Dendritic cell treated with granulocyte-macrophage colony-stimulating factor and Interleukin-4, amounts not matched to agents 40 ng/mL and 50 ng/mL, for 4 days (primary cell): Measurements from ENCODE around the gene PTPRJ.

Source experiments
- H3K27ac Mint-ChIP-seq: one replicate; pipeline ENCODE4 v1.8.0; 2022; ENCODE audit warnings: mild to moderate bottlenecking, mixed read lengths
- H3K27me3 Mint-ChIP-seq: one replicate; pipeline ENCODE4 v1.8.0; 2022; ENCODE audit warnings: mild to moderate bottlenecking, mixed read lengths
- H3K36me3 Mint-ChIP-seq: one replicate; pipeline ENCODE4 v1.8.0; 2022; ENCODE audit warnings: low read depth, mixed read lengths
- H3K4me1 Mint-ChIP-seq: one replicate; pipeline ENCODE4 v1.8.0; 2022; ENCODE audit warnings: low read depth, mixed read lengths
- H3K4me3 Mint-ChIP-seq: one replicate; pipeline ENCODE4 v1.8.0; 2022; ENCODE audit warnings: mild to moderate bottlenecking, moderate library complexity, mixed read lengths
- H3K9me3 Mint-ChIP-seq: one replicate; pipeline ENCODE4 v1.8.0; 2022; ENCODE audit warnings: mixed read lengths
- intact Hi-C: fragments of 100-400 bp; cut with micrococcal nuclease; formaldehyde crosslinking; loops from one replicate; pipeline ENCODE4 v1.15.0; 2022

Gene PTPRJ

DNA sequence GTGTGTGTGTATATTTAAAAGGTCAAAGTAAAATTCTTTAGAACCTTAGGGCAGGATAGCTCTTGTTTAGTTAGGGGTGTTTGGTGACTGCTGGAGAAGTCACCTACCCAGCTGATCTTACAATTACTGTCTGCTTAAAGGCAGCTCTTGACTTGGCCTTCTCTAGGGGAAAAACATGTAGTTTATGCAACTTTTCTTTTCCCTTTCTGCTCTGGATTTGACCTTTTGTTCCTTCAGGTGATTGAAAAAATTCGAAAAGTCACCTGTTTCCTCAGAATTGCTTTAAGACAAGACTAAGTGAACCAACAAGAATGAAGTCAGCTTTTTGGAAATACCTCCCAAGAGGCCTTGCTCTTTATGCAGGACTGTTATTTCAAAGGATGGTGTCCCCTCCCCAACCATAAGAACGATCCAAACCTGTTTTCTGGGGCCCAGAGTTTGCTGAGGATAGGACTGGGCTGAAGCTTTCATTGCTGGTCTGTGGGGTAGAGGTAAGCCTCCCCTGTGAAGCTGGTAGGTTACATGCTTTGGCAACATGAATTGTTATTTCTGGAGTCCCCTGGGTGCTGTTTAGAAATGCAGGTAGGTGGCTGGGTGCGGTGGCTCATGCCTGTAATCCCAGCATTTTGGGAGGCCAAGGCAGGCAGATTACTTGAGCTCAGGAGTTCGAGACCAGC, 111.2 kb downstream of the PTPRJ start:
- no peak overlapping the region for H3K27ac Mint-ChIP-seq

DNA sequence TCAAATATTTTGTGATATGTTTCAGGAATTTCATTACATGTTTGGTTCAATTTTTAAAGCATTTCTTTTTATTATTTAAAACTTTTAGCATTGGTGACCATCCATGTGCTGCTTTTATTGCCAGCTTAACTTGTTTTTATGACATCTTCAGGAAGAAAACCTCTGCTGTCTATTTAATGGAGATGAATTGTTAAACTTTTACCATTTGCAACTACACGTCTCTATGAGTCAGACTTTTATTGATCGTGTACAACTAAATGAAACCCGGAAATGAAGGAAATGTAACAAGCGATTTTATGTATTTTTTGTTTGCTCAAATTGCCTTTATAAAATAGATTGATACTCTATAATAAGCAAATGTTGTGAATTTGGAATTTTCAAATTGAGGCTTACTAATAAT, 113.0 kb downstream of the PTPRJ start:
- Mint-ChIP-seq H3K9me3 (no peaks in the 10 kb centered on the region), H3K4me1 (peaks cover 81% of the 10 kb centered on the region), H3K27ac (no peak overlapping the region), H3K36me3 (peaks cover 57% of the 10 kb centered on the region), H3K4me3 (no peak overlapping the region), H3K27me3 (no peaks in the 10 kb centered on the region)
- intact Hi-C loops = no loop called here

More for the DNA sequence above, 111.2 kb downstream of the PTPRJ start:
- peaks cover 85% of the 10 kb centered on the region for H3K4me1 Mint-ChIP-seq
- H3K36me3 Mint-ChIP-seq = peaks cover 52% of the 10 kb centered on the region
- intact Hi-C loops = no loop called here
- H3K27me3 Mint-ChIP-seq = no peaks in the 10 kb centered on the region
- no peak overlapping the region for H3K4me3 Mint-ChIP-seq
- no peaks in the 10 kb centered on the region for H3K9me3 Mint-ChIP-seq

DNA sequence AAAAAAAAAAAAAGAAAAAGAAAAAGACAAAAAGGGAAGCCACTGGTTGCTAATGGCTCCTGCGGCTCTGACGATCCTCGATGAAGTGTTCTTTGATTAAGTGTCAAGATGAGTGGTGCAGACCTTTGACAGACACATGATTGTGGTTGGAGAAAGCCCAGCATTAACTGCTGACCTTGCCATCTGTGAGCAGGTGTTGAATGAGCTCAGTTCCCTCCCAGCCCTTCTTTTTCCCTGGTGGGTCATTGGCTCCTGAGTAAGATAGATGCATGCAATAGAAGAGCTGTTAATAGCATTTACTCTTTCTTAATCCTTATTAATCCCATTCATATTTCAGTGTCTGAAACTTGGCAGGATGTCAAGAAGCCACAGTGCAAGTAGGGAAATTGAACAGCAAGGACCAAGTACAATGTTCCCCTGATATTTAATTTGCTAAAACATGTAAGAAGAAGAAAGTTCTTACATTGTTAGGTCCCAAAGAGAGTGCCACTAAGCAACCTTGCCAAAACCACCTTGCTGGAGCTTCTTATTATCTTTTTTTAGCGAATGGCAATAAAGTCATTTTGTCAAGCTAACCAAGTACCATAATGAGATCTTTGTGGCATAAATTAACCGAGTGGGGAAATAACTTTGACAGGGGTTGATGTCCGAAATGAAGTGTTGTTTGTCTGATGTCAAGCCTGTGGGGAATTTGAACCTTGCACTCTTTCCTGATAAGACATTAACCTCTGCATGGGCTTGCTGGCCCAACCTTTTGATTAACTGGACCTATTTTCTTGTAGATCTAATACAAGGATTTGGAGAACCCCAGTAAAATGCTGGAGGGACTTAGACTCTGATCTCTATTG, 113.7 kb downstream of the PTPRJ start:
- no peak overlapping the region for H3K27ac Mint-ChIP-seq
- intact Hi-C loops = no loop called here
- H3K4me3 Mint-ChIP-seq = no peak overlapping the region
- H3K4me1 Mint-ChIP-seq = peaks cover 74% of the 10 kb centered on the region
- peaks cover 50% of the 10 kb centered on the region for H3K36me3 Mint-ChIP-seq
- H3K9me3 Mint-ChIP-seq = no peaks in the 10 kb centered on the region
- no peaks in the 10 kb centered on the region for H3K27me3 Mint-ChIP-seq

DNA sequence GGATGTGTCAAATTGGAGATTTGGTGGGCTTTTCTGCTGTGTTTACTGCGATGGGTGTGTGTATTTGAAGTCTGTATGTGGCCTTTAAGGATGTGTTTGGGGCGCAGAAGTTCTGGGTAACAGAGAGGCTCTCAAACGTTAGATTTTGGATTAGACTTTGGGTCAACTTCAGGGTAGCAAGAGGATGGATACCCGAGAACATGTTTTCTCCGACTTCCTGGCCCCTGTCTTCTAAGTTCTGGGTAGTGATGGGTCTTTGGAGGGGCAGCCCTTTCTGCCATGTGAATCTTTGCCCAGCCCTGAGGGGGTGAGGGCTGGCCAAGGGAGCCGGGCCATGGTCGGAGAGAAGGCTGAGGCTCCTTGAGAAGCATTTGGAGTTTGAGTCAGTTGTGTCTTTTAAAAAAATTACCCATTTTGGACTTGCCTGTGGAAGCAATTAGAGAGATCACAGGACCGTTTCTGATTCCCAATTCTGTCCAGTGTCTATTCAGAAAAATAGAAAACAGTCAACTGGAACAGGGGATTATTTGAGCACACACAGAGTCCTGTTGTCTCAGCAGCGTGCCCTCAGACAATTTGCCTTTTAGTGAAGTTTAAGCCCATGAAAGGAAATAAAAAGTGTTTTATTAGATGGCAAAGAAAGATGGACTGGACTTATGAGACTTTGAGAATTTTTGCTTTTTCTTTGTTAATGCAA, 114.4 kb downstream of the PTPRJ start:
- H3K27me3 Mint-ChIP-seq = no peaks in the 10 kb centered on the region
- H3K36me3 Mint-ChIP-seq = peaks cover 48% of the 10 kb centered on the region
- no peak overlapping the region for H3K27ac Mint-ChIP-seq
- intact Hi-C loops = no loop called here
- no peak overlapping the region for H3K4me3 Mint-ChIP-seq
- H3K9me3 Mint-ChIP-seq = no peaks in the 10 kb centered on the region
- peaks cover 75% of the 10 kb centered on the region for H3K4me1 Mint-ChIP-seq

GRCh38 chr11:48095779-48096470, 115.6 kb downstream of the PTPRJ start:
- no peak overlapping the region for H3K27ac Mint-ChIP-seq
- intact Hi-C loops = no loop called here
- no peaks in the 10 kb centered on the region for H3K27me3 Mint-ChIP-seq
- no peak overlapping the region for H3K4me3 Mint-ChIP-seq
- peaks cover 38% of the 10 kb centered on the region for H3K36me3 Mint-ChIP-seq
- peaks cover 72% of the 10 kb centered on the region for H3K4me1 Mint-ChIP-seq
- no peaks in the 10 kb centered on the region for H3K9me3 Mint-ChIP-seq

- Mint-ChIP-seq H3K36me3 (peaks cover 37% of the 10 kb centered on the region), H3K9me3 (no peaks in the 10 kb centered on the region), H3K27ac (peak overlapping the region; percentile 6), H3K4me3 (no peak overlapping the region), H3K4me1 (peaks cover 72% of the 10 kb centered on the region), H3K27me3 (no peaks in the 10 kb centered on the region)
- intact Hi-C loops = no loop called here
Measured at GRCh38 chr11:48096588-48097525, 116.5 kb downstream of the PTPRJ start.

DNA sequence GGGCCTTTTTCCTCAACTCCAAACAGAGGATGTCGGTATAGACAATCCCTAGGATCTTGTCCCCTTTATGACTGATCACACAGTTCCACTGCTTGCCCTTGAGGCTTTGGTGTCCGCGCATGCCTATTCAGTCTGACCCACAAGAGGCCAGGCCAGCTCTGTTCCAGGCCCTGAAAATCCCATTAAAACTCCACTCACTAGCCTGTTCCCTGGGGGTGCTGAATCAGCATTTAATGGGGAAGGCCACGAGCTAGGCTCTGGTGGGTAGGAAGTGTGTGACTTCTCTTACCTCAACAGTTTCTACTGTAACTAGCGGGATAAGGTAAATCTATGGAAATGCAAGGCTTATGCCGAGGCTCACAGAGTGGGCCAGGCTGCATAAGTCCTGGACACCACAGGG, 117.7 kb downstream of the PTPRJ start:
- H3K36me3 Mint-ChIP-seq = peaks cover 40% of the 10 kb centered on the region
- peaks cover 79% of the 10 kb centered on the region for H3K4me1 Mint-ChIP-seq
- no peaks in the 10 kb centered on the region for H3K27me3 Mint-ChIP-seq
- intact Hi-C loops = no loop called here
- no peaks in the 10 kb centered on the region for H3K9me3 Mint-ChIP-seq
- H3K27ac Mint-ChIP-seq = no peak overlapping the region
- H3K4me3 Mint-ChIP-seq = no peak overlapping the region

DNA sequence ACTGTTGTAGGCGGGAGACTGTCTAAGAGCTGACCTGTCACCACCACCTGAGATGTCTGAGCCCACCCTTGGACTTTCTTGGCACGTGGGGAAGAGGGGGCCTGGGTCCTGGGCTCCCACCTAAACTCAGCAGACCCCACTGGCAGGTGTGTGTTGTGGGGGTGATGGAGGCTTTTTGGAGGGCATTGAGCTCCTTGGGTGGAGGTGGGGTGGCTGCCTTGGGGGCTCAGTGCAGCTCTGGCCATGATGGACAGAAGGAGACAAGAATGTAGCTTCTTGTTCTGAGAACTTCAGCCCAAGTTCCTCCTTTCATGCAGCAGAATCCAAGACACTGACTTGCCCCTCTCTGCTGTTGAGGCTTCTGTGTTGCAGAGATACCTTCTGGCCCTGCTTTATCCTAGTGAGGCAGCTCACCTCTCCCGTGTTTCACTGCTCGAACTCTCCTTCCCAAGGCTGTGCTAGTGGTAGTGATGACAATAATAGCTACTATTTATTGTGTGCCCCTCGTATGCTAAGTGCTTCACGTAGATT, 119.6 kb downstream of the PTPRJ start:
- Mint-ChIP-seq H3K27ac (peak overlapping the region; percentile 59), H3K27me3 (no peaks in the 10 kb centered on the region), H3K4me3 (no peak overlapping the region), H3K36me3 (peaks cover 32% of the 10 kb centered on the region), H3K9me3 (no peaks in the 10 kb centered on the region), H3K4me1 (peaks cover 78% of the 10 kb centered on the region)
- intact Hi-C loops = loop anchor here (10.0 kb wide), 1 partner anchor 95 kb away; no protein-coding TSS in a partner anchor

GRCh38 chr11:48101044-48101733, 120.8 kb downstream of the PTPRJ start:
- peaks cover 80% of the 10 kb centered on the region for H3K4me1 Mint-ChIP-seq
- H3K4me3 Mint-ChIP-seq = no peak overlapping the region
- H3K36me3 Mint-ChIP-seq = peaks cover 23% of the 10 kb centered on the region
- no peaks in the 10 kb centered on the region for H3K9me3 Mint-ChIP-seq
- intact Hi-C loops = loop anchor here (10.0 kb wide), 1 partner anchor 96 kb away; no protein-coding TSS in a partner anchor
- peak overlapping the region; percentile 55 for H3K27ac Mint-ChIP-seq
- H3K27me3 Mint-ChIP-seq = no peaks in the 10 kb centered on the region

DNA sequence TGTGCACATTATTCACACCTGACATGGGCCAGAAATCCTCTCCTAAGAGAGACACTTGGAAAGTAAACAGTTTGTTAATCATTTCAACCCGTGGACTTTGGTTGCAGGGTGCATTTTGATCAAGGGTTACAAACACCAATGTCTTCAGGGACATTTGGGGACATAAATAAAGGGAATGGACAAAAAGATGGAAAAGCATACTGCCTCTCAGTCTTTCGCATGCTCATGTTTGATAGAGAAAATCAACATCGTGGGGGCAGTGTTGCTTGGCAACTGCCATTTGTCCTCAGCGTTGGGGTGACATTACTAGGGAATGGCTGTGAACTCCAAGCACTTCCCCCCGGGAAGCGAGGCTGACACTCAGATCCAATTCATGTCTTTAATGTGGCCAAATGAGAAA, 121.6 kb downstream of the PTPRJ start:
- H3K4me3 Mint-ChIP-seq = no peak overlapping the region
- H3K4me1 Mint-ChIP-seq = peaks cover 80% of the 10 kb centered on the region
- intact Hi-C loops = loop anchor here (10.0 kb wide), 1 partner anchor 97 kb away; no protein-coding TSS in a partner anchor
- H3K36me3 Mint-ChIP-seq = peaks cover 15% of the 10 kb centered on the region
- no peaks in the 10 kb centered on the region for H3K9me3 Mint-ChIP-seq
- H3K27me3 Mint-ChIP-seq = no peaks in the 10 kb centered on the region
- peak overlapping the region; percentile 55 for H3K27ac Mint-ChIP-seq

DNA sequence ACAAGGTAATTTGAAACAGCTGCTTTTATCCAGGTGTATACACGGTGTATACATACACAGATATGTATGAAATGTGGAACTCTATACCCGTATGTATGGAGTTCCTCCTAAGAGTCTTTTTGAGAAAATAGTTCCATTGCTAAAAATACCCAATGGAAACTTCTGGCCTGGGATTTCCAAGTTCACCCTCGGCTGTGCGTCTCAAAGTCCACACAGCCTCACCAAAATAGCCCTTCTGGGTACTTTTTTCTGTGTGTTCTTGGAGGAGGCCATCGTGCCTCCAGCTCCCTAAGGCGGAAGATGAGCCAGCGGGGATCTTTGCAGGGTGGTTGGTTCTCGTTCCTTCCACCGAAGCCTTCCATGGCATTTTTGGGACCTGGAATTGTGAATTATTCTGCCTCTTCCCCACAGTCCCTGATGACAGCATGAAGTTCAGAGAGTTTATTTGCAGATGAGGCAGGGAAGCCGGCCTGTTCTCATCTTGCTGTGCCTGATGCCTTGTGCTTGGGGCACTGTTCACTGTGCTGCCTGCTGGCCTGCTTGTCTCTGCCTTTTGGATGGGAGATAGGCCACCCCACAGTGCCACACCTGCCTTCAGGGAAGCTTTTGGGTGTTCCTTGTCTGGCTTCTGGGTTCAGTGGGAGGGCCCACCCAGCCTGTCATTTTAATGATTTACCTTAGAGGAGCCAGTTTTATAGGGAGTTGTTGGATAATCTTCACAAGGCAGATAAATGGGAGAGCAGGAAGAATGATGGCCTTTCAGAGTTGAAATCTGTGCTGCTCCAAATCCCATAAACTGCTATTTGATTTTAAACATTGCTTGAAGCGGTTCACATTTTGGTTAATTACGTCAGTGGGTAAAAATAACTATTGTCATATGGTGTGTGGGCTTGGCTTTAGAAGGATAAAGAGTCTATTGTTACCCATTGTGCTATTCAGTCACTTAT, 123.5 kb downstream of the PTPRJ start:
- Mint-ChIP-seq H3K27ac (no peak overlapping the region), H3K9me3 (no peaks in the 10 kb centered on the region), H3K4me3 (no peak overlapping the region), H3K27me3 (no peaks in the 10 kb centered on the region), H3K36me3 (peaks cover 16% of the 10 kb centered on the region), H3K4me1 (peaks cover 91% of the 10 kb centered on the region)
- intact Hi-C loops = loop anchor here (10.0 kb wide), 1 partner anchor 99 kb away; no protein-coding TSS in a partner anchor
